GM18511 (cell line): Measurements from ENCODE around the gene TNS3.
A peak's percentile ranks its signal among the peaks of the same experiment; 100 is the strongest.
"Not testable (repeated sequence)": the region's sequence is repeated elsewhere in the genome, so short reads cannot be mapped to it uniquely, and the experiment has no call there.

Experiments
- ATAC-seq: cut with Tn5 transposase; IDR thresholded peaks from one replicate; pipeline ENCODE4 v1.9.1; 2021; ENCODE audit warnings: mild to moderate bottlenecking, moderate library complexity; ENCODE audit not compliant: unreplicated experiment

Gene TNS3

DNA sequence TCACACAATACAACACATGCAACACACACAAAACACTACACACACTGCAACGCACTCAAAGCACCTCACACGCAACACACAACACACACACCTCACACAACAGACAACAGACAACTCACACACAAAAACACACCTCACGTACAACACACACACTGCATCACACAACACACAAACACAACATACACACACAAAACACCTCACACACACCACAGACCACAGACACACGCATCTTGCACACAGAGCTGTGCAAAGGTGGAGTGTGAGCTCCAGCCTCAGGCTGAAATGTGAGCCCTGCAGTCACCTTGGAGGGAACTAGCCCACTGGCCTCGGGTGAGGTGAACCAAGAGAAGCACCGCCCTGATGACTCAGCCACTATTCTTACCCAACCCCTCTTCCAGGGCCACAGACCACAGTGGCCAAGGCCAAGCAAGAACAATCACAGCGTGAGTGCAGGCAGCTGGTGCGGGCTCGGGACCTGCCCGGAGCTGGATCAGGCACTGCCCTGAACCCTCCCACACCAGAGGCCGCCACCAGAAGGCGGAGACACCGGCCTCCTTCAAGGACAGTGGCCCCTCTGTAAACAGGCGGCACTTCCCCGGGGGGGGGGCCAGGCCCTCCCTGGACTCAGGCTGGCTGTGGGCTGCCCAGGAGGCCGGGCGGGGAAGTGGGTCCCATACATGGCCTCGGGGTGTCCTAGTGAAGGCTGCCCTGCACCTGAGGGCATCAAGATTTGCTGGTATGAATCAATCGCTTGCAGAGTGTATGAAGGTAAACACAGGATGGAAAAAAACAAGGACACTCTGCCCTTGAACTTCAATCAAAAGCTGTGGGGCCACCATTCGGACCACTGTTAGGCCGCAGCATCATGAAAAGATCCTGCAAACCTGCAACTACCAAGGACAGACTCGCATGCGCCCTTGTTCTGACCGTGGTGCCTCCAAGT is 106.7 kb downstream of the TNS3 start:
- peak; percentile 94 for ATAC-seq

DNA sequence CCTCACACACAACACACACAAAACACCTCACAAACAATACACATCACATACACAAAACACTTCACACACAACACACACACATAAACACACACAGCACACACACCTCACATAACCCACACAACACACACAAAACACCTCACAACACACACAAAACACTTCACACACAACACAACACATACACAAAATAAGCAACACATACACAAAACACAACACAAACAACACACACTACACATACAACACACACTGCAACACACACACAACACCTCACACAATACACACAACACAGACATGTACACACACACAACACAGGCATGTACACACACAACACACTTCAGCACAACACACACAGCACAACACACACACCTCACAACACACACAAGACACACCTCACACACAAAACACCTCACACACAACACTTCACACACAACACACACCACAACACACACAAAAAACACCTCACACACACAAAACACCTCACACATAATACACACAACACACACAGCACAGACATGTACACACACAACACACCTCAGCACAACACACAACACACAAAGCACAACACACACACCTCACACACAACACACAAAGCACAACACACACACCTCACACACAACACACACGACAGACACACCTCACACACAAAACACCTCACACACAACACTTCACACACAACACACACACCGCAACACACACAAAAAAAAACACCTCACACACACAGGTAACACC is 107.5 kb downstream of the TNS3 start:
- no peak for ATAC-seq

DNA sequence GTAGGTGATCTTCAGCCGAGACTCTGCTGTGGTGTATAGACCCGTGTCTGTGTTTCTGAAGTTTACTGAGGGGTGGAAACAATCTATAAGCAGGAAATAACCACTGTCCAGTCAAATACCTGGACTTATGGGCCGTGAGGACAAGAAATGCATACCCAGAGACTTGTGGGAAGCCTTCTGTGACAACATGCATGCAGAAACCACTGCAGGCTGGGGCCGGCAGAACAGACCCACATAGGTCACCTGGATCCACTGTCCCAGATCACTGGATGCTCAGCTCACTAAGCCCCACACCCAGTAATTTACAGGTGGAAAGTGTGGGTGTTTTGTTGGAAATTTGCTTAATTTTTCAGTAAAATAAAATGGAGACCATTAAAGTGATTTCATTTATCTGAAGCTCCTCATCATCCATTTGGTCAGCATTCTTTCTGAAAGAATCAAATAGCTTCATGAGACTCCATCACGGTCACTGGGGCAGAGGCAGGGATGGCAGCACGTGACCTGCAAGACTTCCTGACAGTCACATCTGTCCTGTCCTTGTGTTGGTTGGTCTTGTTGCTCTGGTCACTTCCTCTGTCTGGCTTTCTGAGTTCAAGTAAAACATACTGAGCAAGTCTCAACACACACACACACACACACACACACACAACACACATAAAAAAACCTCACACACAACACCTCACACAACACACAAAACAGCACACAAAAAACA is 108.3 kb downstream of the TNS3 start:
- ATAC-seq, result no peak

DNA sequence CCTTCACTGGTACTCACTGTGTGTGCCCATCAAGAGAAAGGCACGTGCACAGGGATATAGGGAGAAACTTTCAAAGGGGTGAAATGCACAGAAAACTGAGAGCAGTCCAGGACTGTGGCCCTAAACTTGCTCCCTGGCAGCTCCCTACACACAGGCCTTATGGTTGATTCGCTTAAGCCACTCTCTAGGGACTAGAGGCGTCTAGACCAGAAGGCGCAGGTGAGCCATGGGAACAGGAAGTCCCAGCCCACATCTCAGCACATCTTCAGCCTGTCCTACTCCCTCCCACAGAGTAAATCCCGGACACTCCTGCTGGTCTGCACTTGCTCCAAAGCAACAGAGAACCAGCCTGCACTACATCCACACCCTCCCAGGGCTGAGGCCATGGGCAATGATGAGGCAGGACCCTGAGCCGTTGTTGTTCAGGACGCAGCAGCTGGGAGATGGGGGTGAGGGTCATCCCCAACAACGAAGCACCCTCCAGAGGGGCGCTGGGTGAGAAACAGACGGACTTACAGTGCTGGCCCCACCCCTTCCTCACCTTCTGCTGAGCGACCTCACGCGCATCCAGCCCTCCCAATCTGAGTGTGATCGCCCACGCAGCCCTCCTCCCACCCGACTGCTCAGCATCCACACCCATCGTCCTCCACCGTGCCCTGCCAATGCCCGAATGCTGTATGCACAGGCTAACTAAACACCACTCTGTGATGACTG is 109.3 kb downstream of the TNS3 start:
- ATAC-seq, result no peak

DNA sequence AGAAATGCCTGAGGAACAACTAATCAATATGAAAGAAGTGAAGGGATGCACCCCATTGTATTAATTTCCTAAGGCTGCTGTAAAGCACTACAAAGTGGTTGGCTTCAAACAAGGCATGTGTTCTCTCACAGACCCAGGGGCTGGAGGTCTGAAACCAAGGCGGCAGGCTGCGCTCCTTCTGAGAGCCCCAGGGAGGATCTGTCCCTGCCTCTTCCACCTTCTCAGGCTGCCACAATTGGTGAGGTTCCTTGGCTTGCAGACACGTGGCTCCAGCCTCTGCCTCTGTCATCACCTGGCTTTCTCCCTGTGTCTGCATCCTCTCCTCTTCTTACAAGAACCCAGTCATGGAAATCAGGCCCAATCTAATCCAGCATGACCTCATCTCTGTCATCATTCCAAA is 110.1 kb downstream of the TNS3 start:
- no peak for ATAC-seq

DNA sequence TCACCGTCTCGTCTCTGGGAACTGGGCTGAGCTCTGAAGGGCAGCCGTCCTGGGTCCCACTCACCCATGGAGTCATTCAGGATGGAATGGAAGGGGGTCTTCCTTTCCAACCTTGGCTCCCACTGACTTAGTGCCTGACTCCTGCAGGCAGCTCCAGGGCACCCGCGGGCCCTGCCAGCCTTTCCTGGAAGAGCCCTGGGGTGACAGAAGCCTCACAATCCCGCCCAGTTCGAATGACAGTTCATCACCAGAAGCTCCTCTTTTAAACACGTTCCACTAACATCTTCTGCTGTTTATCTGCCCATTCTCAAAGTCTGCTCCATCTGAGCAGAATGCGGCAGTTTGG is 110.6 kb downstream of the TNS3 start:
- ATAC-seq, result no peak

GRCh38 chr7:47470567-47471357 is 111.1 kb downstream of the TNS3 start:
- ATAC-seq, result no peak

GRCh38 chr7:47469846-47470245 is 112.1 kb downstream of the TNS3 start:
- not testable (repeated sequence) for ATAC-seq

DNA sequence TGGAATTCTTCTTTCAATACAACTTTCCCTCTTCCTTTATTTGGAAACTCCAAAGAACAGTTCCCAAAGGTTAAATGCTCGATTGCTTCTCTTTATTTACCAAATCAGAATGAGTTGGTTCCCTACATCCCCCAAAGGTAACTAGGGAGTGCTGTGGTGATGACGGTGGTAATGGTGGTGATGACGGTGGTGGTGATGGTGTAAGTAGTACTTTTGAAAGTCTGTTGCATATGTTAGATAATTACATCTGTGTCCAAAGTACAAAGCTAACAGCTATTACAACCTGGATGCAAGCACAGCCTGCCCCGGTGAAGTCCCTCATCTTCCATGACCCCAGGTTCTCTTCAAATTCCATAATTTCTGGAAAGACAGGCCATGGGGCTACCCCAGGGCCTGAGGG is 115.1 kb downstream of the TNS3 start:
- no peak for ATAC-seq

- no peak for ATAC-seq
Observed at GRCh38 chr7:47465191-47465590, 116.7 kb downstream of the TNS3 start.

DNA sequence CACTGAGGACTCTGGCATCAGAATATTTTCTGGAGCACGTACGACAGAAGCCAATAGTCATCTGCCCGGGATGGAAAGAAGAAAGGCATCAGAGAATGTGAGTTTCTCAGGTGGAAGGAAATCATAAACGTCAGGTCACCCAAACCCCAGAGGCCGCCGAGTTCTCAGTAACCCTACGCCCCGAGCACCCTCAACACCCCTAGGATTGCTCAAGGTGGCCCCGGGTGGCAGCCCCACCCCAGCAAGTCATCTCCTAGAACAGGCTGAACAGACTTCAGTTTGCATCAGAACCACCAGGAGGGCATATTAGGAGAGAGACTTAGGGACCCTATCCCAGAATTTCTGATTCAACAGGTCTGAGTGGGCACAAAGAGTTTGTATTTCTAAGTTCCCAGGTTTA is 117.6 kb downstream of the TNS3 start:
- no peak for ATAC-seq

GRCh38 chr7:47461746-47462145 is 120.2 kb downstream of the TNS3 start:
- ATAC-seq, result no peak

- no peak for ATAC-seq
Observed at GRCh38 chr7:47461161-47461560, 120.8 kb downstream of the TNS3 start.

DNA sequence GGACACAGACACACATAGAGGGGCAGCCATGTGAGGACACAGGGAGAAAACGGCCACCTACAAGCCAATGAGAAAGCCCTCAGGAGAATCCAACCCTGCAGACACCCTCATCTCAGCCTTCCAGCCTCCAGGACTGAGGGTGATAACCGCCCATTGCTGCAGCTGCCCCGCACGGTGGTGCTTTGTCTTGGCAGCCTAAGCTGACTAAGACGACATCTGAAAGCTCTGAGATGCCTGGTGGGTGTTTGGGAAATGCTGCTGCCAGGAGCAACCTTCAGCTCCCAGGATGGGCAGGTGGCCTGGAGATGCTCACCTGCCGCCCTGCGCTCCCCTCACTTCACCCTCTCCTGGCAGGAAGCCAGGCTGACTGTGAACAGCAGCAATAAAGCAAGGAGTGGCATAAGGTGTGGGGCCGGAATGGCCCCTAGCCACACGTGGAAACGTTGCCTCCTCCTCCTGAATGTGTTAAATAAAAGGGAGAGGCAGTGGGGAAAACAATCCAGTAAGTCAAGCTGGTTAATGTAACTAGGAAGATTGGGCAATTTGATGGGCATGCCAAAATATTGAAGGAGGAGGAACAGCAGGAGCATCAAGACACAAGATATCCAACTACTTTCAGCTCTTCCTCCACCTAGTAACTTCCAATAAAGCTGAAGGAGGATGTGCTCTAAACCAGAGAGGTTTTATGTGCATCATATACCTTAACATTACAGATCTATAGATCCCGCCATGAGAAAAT is 121.5 kb downstream of the TNS3 start:
- ATAC-seq, result no peak

GRCh38 chr7:47458486-47458885 is 123.4 kb downstream of the TNS3 start:
- no peak for ATAC-seq

DNA sequence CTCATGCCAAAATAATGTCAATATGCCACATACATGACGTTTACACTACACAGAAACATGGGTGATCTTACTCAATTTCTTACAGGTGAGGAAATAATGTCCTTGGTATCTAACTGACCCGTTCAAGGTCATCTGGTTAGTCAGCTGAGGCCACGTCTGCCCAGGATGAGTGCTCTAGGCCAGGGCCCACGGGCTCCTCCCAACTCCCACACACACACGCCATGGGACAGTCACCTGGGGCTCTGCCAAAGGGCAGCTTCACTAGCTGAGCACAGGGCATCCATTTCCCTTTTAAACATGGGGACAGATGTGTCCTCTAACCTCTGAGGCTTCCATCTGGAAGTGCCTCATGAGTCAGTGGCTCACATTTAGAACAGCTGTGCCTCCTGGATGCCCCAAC is 123.9 kb downstream of the TNS3 start:
- ATAC-seq, result no peak

- ATAC-seq, result no peak
Observed at GRCh38 chr7:47456210-47456955, 125.5 kb downstream of the TNS3 start.

DNA sequence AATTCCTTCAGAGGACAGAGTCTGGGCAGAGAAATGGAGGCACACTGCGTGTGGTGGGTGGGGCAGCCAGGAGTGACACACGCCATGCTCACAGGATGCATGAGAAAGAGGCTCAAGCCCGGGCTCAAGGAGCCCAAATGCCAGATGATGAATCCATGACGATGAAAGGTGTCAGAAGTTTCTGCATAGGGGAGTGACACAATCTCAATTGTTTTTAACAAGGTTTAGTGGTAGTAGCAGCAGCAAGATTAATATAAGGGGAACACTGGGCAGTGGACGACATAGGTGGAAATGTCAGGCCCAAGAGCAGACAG is 126.1 kb downstream of the TNS3 start:
- no peak for ATAC-seq
